ENCODE measurements around the gene ZNF217.
"Not testable (repeated sequence)": the region's sequence is repeated elsewhere in the genome, so short reads cannot be mapped to it uniquely, and the experiment has no call there.

Gene ZNF217

GRCh38 chr20:53571555-53572286, 21.9 kb downstream of the ZNF217 start:
- TF ChIP-seq CTCF (IDR thresholded peaks at IDR 0.05; ENCODE audit: control insufficient read depth, extremely low read depth, insufficient read depth): no peak
- DNase-seq (ENCODE audit: low read depth): no peak
- no peak overlapping the region for H3K4me3 ChIP-seq (ENCODE audit: low read depth, low read length)

- TF ChIP-seq CTCF (IDR thresholded peaks at IDR 0.05; ENCODE audit: control insufficient read depth, extremely low read depth, insufficient read depth): no peak
- H3K4me3 ChIP-seq (ENCODE audit: low read depth, low read length): no peak overlapping the region
- no peak for DNase-seq (ENCODE audit: low read depth)
Measured at GRCh38 chr20:53570446-53571276, 23.0 kb downstream of the ZNF217 start.

GRCh38 chr20:53569606-53570307, 23.9 kb downstream of the ZNF217 start:
- DNase-seq (ENCODE audit: low read depth): no peak
- no peak for TF ChIP-seq CTCF (IDR thresholded peaks at IDR 0.05; ENCODE audit: control insufficient read depth, extremely low read depth, insufficient read depth)
- no peak overlapping the region for H3K4me3 ChIP-seq (ENCODE audit: low read depth, low read length)

- no peak overlapping the region for H3K4me3 ChIP-seq (ENCODE audit: low read depth, low read length)
- no peak for DNase-seq (ENCODE audit: low read depth)
- no peak for TF ChIP-seq CTCF (IDR thresholded peaks at IDR 0.05; ENCODE audit: control insufficient read depth, extremely low read depth, insufficient read depth)
Measured at GRCh38 chr20:53569005-53569404, 24.6 kb downstream of the ZNF217 start.

- TF ChIP-seq CTCF (IDR thresholded peaks at IDR 0.05; ENCODE audit: control insufficient read depth, extremely low read depth, insufficient read depth): no peak
- H3K4me3 ChIP-seq (ENCODE audit: low read depth, low read length): no peak overlapping the region
- no peak for DNase-seq (ENCODE audit: low read depth)
Measured at GRCh38 chr20:53568351-53568750, 25.3 kb downstream of the ZNF217 start.

GRCh38 chr20:53567379-53567917, 26.2 kb downstream of the ZNF217 start:
- H3K4me3 ChIP-seq (ENCODE audit: low read depth, low read length): no peak overlapping the region
- TF ChIP-seq CTCF (IDR thresholded peaks at IDR 0.05; ENCODE audit: control insufficient read depth, extremely low read depth, insufficient read depth): no peak
- DNase-seq (ENCODE audit: low read depth): no peak

GRCh38 chr20:53566623-53567022, 27.0 kb downstream of the ZNF217 start:
- not testable (repeated sequence) for H3K4me3 ChIP-seq (ENCODE audit: low read depth, low read length); DNase-seq (ENCODE audit: low read depth)
